Common myeloid progenitor, CD34-positive (primary cell): Measurements from ENCODE around the gene SLC4A1AP.

ENCODE experiments used
- CTCF ChIA-PET: fragments of 350-600 bp; sonication (Branson Sonifier 250); formaldehyde crosslinking; loops from one replicate; lab custom pipeline; 2021; ENCODE audit warnings: antibody characterized with exemption; lab: Charles Lee
- POLR2A ChIA-PET: fragments of 350-600 bp; sonication (Branson Sonifier 250); formaldehyde crosslinking; loops from one replicate; lab custom pipeline; 2021; ENCODE audit warnings: antibody characterized with exemption; lab: Charles Lee
- DNase-seq, 3 donors: peaks; one replicate each; pipeline versions ENCODE4 v3.0.0 to v3.0.0-alpha.2; 2013
- H3K27ac ChIP-seq, 2 experiments: 1 replicate in 1 of 2; 2 replicates in 1 of 2; pipeline ENCODE4 v1.7.0; 2013; ENCODE audit warnings: inconsistent platforms in 2 of 2, low read length in 2 of 2, mild to moderate bottlenecking in 2 of 2, low read depth in 1 of 2, moderate library complexity in 1 of 2; ENCODE audit not compliant: severe bottlenecking in 2 of 2, insufficient read depth in 1 of 2, poor library complexity in 1 of 2
- H3K27me3 ChIP-seq, 5 experiments: replicated peaks in 2 of 5; 1 replicate in 3 of 5; 2 replicates in 2 of 5; pipeline versions ENCODE4 v1.6.1 to v1.7.0; 2013; ENCODE audit warnings: low read length in 4 of 5, mild to moderate bottlenecking in 2 of 5, moderate library complexity in 2 of 5, inconsistent platforms in 1 of 5; ENCODE audit not compliant: insufficient read depth in 5 of 5, control insufficient read depth in 4 of 5
- H3K36me3 ChIP-seq, 4 experiments: 1 replicate in 2 of 4; 2 replicates in 2 of 4; pipeline versions ENCODE4 v1.6.1 to v1.7.0; 2013; ENCODE audit warnings: low read length in 3 of 4, control low read depth in 1 of 4, mild to moderate bottlenecking in 1 of 4; ENCODE audit not compliant: control insufficient read depth in 4 of 4, insufficient read depth in 4 of 4
- H3K4me1 ChIP-seq, 4 experiments: 1 replicate in 3 of 4; 2 replicates in 1 of 4; pipeline versions ENCODE4 v1.6.1 to v1.7.1; 2013; ENCODE audit warnings: low read length in 3 of 4, mild to moderate bottlenecking in 3 of 4, control low read depth in 1 of 4, inconsistent platforms in 1 of 4, moderate library complexity in 1 of 4; ENCODE audit not compliant: control insufficient read depth in 4 of 4, insufficient read depth in 4 of 4; ENCODE audit errors: control extremely low read depth in 1 of 4
- H3K4me3 ChIP-seq, 7 experiments: 1 replicate in 4 of 7; 2 replicates in 3 of 7; pipeline versions ENCODE4 v1.5.1 to v1.7.0; 2013; ENCODE audit warnings: mild to moderate bottlenecking in 7 of 7, low read length in 6 of 7, moderate library complexity in 6 of 7, inconsistent platforms in 2 of 7, low read depth in 2 of 7, control low read depth in 1 of 7; ENCODE audit not compliant: insufficient read depth in 4 of 7, control insufficient read depth in 1 of 7; ENCODE audit errors: extremely low read depth in 1 of 7
- H3K9me3 ChIP-seq, 5 experiments: 1 replicate in 4 of 5; 2 replicates in 1 of 5; pipeline versions ENCODE4 v1.6.1 to v1.7.1; 2013; ENCODE audit warnings: low read length in 4 of 5, mild to moderate bottlenecking in 2 of 5, inconsistent platforms in 1 of 5, low read depth in 1 of 5, moderate library complexity in 1 of 5; ENCODE audit not compliant: control insufficient read depth in 4 of 5, insufficient read depth in 2 of 5; ENCODE audit errors: control extremely low read depth in 1 of 5
- WGBS: methylation state at CpG from one replicate; pipeline ENCODE4 v1.1.5; 2013; ENCODE audit not compliant: insufficient coverage; 5-methylcytosine and 5-hydroxymethylcytosine counted together

SLC4A1AP gene

GRCh38 chr2:27707462-27708256 lies 44.0 kb downstream of the SLC4A1AP start:
- H3K36me3 ChIP-seq, result no peaks in the 10 kb centered on the region
- ChIA-PET CTCF (interaction anchor here (0.9 to 2.1 kb wide), 7 partner anchors 16 to 853 kb away, joined by 3 to 7 read pairs (median 4); no protein-coding TSS in a partner anchor), POLR2A (no interaction called here)
- H3K27ac ChIP-seq, result no peak overlapping the region
- peaks cover 0 to 6% (median 3%) of the 10 kb centered on the region in 5 experiments for H3K27me3 ChIP-seq
- H3K9me3 ChIP-seq, result no peaks in the 10 kb centered on the region
- H3K4me3 ChIP-seq, result no peak overlapping the region
- no peak for DNase-seq
- peaks cover 0 to 7% (median 1%) of the 10 kb centered on the region in 4 experiments for H3K4me1 ChIP-seq
- 98% methylated on average over 6 of the region's 9 CpGs for WGBS

- no peak for DNase-seq
- no peaks in the 10 kb centered on the region for H3K36me3 ChIP-seq
- CTCF ChIA-PET, result interaction anchor here (1.6 to 2.1 kb wide), 3 partner anchors 16 to 853 kb away, joined by 4 to 7 read pairs (median 6); no protein-coding TSS in a partner anchor
- no peak overlapping the region for H3K27ac ChIP-seq
- H3K4me3 ChIP-seq, result no peak overlapping the region
- no peaks in the 10 kb centered on the region for H3K9me3 ChIP-seq
- POLR2A ChIA-PET, result no interaction called here
- peaks cover 0 to 8% (median 3%) of the 10 kb centered on the region in 5 experiments for H3K27me3 ChIP-seq
- H3K4me1 ChIP-seq, result peaks cover 0 to 7% (median 1%) of the 10 kb centered on the region in 4 experiments
- WGBS, result 92% methylated on average over 6 of the region's 7 CpGs
Observed at GRCh38 chr2:27708257-27708654, 44.6 kb downstream of the SLC4A1AP start.

GRCh38 chr2:27708666-27709065 lies 45.0 kb downstream of the SLC4A1AP start:
- CTCF ChIA-PET, result interaction anchor here (2.1 kb wide), 1 partner anchor 25 kb away, joined by 6 read pairs; no protein-coding TSS in a partner anchor
- H3K4me1 ChIP-seq, result peaks cover 0 to 3% (median under 1%) of the 10 kb centered on the region in 4 experiments
- H3K9me3 ChIP-seq, result no peaks in the 10 kb centered on the region
- no peaks in the 10 kb centered on the region for H3K36me3 ChIP-seq
- no peak overlapping the region for H3K27ac ChIP-seq
- H3K27me3 ChIP-seq, result peaks cover 0 to 8% (median 3%) of the 10 kb centered on the region in 5 experiments
- POLR2A ChIA-PET, result no interaction called here
- DNase-seq, result no peak
- no peak overlapping the region for H3K4me3 ChIP-seq
- no CpG with 5 or more reads among the region's 3 CpGs for WGBS

GRCh38 chr2:27709326-27709725 lies 45.6 kb downstream of the SLC4A1AP start:
- POLR2A ChIA-PET, result no interaction called here
- no CpG with 5 or more reads among the region's 2 CpGs for WGBS
- CTCF ChIA-PET, result interaction anchor here (2.1 kb wide), 1 partner anchor 26 kb away, joined by 6 read pairs; no protein-coding TSS in a partner anchor
- Histone ChIP-seq H3K4me3 (no peak overlapping the region), H3K4me1 (no peaks in the 10 kb centered on the region), H3K9me3 (no peaks in the 10 kb centered on the region), H3K27me3 (peaks cover 0 to 9% (median 3%) of the 10 kb centered on the region in 5 experiments), H3K27ac (no peak overlapping the region), H3K36me3 (no peaks in the 10 kb centered on the region)
- no peak for DNase-seq

GRCh38 chr2:27709960-27710575 lies 46.4 kb downstream of the SLC4A1AP start:
- Histone ChIP-seq H3K27me3 (peaks cover 0 to 16% (median 6%) of the 10 kb centered on the region in 5 experiments), H3K36me3 (no peaks in the 10 kb centered on the region), H3K4me1 (peaks cover 0 to under 1% (median under 1%) of the 10 kb centered on the region in 4 experiments), H3K4me3 (no peak overlapping the region), H3K27ac (no peak overlapping the region), H3K9me3 (no peaks in the 10 kb centered on the region)
- POLR2A ChIA-PET, result no interaction called here
- WGBS, result 100% methylated on average over 3 of the region's 7 CpGs
- no peak for DNase-seq
- CTCF ChIA-PET, result interaction anchor here (1.0 to 2.1 kb wide), 2 partner anchors 26 to 27 kb away, joined by 3 to 6 read pairs; no protein-coding TSS in a partner anchor

GRCh38 chr2:27710640-27711430 lies 47.1 kb downstream of the SLC4A1AP start:
- Histone ChIP-seq H3K36me3 (no peaks in the 10 kb centered on the region), H3K4me1 (peaks cover 0 to 6% (median 5%) of the 10 kb centered on the region in 4 experiments), H3K27me3 (peaks cover 0 to 22% (median 6%) of the 10 kb centered on the region in 5 experiments), H3K27ac (no peak overlapping the region), H3K4me3 (no peak overlapping the region), H3K9me3 (no peaks in the 10 kb centered on the region)
- peak in 1 of 3 donors; percentile 8 for DNase-seq
- CTCF ChIA-PET, result interaction anchor here (0.8 to 1.0 kb wide), 2 partner anchors 13 to 28 kb away, joined by 3 to 4 read pairs; no protein-coding TSS in a partner anchor
- POLR2A ChIA-PET, result no interaction called here
- WGBS, result 85% methylated on average over 6 of the region's 8 CpGs
